IPS-20b (cell line): Measurements from ENCODE around the gene AGBL1.

Experiments
- H3K27ac ChIP-seq: one replicate; pipeline ENCODE4 v1.5.1; 2013; ENCODE audit warnings: low read length
- H3K27me3 ChIP-seq: 2 replicates; pipeline ENCODE4 v1.6.1; 2013; ENCODE audit warnings: mild to moderate bottlenecking, low read length, inconsistent platforms; ENCODE audit not compliant: insufficient read depth
- H3K36me3 ChIP-seq: 2 replicates; pipeline ENCODE4 v1.6.1; 2013; ENCODE audit warnings: low read depth, mild to moderate bottlenecking, inconsistent platforms, low read length, moderate library complexity; ENCODE audit not compliant: insufficient read depth
- H3K4me1 ChIP-seq: 2 replicates; pipeline ENCODE4 v1.6.1; 2013; ENCODE audit warnings: mild to moderate bottlenecking, control low read depth, inconsistent platforms, low read length, moderate library complexity; ENCODE audit not compliant: insufficient read depth
- H3K4me3 ChIP-seq: 2 replicates; pipeline ENCODE4 v1.5.1; 2013; ENCODE audit warnings: mild to moderate bottlenecking, low read length, inconsistent platforms
- H3K9ac ChIP-seq: 2 replicates; pipeline ENCODE4 v1.6.1; 2013; ENCODE audit warnings: low read depth, mild to moderate bottlenecking, inconsistent platforms, low read length, moderate library complexity
- H3K9me3 ChIP-seq: 2 replicates; pipeline ENCODE4 v1.6.1; 2013; ENCODE audit warnings: mild to moderate bottlenecking, low read depth, low read length, inconsistent platforms; ENCODE audit not compliant: insufficient read depth

The AGBL1 gene

GRCh38 chr15:86384186-86384585 is 304.5 kb downstream of the AGBL1 start:
- Histone ChIP-seq H3K27me3 (no peaks in the 10 kb centered on the region), H3K9me3 (no peaks in the 10 kb centered on the region), H3K36me3 (no peaks in the 10 kb centered on the region), H3K4me1 (peaks cover 7% of the 10 kb centered on the region; the same call in 1 of the 2 replicates), H3K4me3 (no peak overlapping the region), H3K9ac (no peak overlapping the region), H3K27ac (no peak overlapping the region)

DNA sequence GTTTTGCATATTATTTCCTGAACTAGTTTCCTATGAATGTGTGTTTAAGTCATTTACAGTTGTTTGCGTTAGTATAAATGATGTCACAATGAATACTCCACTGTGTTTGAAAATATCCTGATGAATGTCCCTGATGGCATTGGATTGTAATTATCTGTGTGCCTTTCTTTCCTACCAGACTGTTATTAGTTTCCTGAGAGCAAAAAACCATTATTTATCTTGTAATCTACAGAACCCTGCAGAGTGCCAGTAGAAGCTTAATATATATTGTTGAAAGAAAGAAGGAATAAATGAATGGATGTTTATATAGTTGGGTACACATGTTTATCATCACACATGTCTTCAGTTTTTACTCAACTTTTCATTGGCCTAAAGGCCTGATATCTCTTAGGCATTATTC is 312.6 kb downstream of the AGBL1 start:
- no peaks in the 10 kb centered on the region for H3K27me3 ChIP-seq
- H3K9me3 ChIP-seq = no peaks in the 10 kb centered on the region
- H3K36me3 ChIP-seq = no peaks in the 10 kb centered on the region
- no peak overlapping the region for H3K4me3 ChIP-seq
- no peak overlapping the region for H3K9ac ChIP-seq
- no peak overlapping the region for H3K27ac ChIP-seq
- no peaks in the 10 kb centered on the region for H3K4me1 ChIP-seq

- Histone ChIP-seq H3K9me3 (no peaks in the 10 kb centered on the region), H3K4me3 (no peak overlapping the region), H3K9ac (no peak overlapping the region), H3K4me1 (no peaks in the 10 kb centered on the region), H3K27ac (no peak overlapping the region), H3K36me3 (no peaks in the 10 kb centered on the region), H3K27me3 (no peaks in the 10 kb centered on the region)
Observed at GRCh38 chr15:86392874-86393273, 313.2 kb downstream of the AGBL1 start.

- Histone ChIP-seq H3K9ac (no peak overlapping the region), H3K4me1 (no peaks in the 10 kb centered on the region), H3K9me3 (no peaks in the 10 kb centered on the region), H3K36me3 (no peaks in the 10 kb centered on the region), H3K27ac (no peak overlapping the region), H3K4me3 (no peak overlapping the region), H3K27me3 (no peaks in the 10 kb centered on the region)
Observed at GRCh38 chr15:86394866-86395265, 315.2 kb downstream of the AGBL1 start.

- Histone ChIP-seq H3K4me1 (no peaks in the 10 kb centered on the region), H3K9ac (no peak overlapping the region), H3K27ac (no peak overlapping the region), H3K9me3 (no peaks in the 10 kb centered on the region), H3K4me3 (no peak overlapping the region), H3K27me3 (no peaks in the 10 kb centered on the region), H3K36me3 (no peaks in the 10 kb centered on the region)
Observed at GRCh38 chr15:86399041-86399954, 319.6 kb downstream of the AGBL1 start.

GRCh38 chr15:86403221-86403620 is 323.6 kb downstream of the AGBL1 start:
- H3K27ac ChIP-seq = no peak overlapping the region
- no peak overlapping the region for H3K9ac ChIP-seq
- no peaks in the 10 kb centered on the region for H3K36me3 ChIP-seq
- H3K27me3 ChIP-seq = no peaks in the 10 kb centered on the region
- no peak overlapping the region for H3K4me3 ChIP-seq
- H3K9me3 ChIP-seq = no peaks in the 10 kb centered on the region
- peaks cover 11% of the 10 kb centered on the region; the same call in 1 of the 2 replicates for H3K4me1 ChIP-seq

DNA sequence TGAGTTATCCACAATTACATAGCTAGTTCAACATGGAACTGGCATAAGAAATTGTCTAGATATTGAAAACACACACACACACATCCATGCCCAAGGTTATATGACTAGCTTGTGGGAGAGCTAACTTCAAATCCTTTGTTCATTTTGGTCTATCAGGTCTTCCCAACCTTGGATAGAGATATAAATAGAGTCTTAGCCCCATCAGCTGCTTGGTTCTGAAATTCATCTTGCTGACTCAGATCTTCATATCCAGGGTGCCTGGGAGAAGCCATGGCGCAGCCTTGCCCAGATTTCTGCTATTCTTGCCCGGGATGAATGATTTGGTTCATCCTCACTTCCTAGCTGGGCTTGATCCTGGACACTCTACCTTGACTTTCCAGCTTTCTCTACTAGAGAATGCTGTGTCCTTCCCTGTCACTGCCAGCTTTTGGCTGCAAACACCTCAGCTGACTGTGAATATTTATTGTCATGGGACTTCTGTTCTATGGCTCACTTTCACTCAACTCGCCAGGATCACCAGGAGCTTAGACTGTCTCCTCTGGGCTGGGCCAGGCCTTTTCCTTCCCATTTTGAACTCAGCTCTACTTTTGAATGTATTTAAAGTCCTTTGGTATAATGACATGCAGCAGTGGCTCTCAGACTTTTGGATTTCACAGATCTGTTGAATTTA is 324.4 kb downstream of the AGBL1 start:
- no peaks in the 10 kb centered on the region for H3K36me3 ChIP-seq
- no peak overlapping the region for H3K27ac ChIP-seq
- no peak overlapping the region for H3K9ac ChIP-seq
- no peaks in the 10 kb centered on the region for H3K9me3 ChIP-seq
- peaks cover 11% of the 10 kb centered on the region; the same call in 1 of the 2 replicates for H3K4me1 ChIP-seq
- no peak overlapping the region for H3K4me3 ChIP-seq
- H3K27me3 ChIP-seq = no peaks in the 10 kb centered on the region

GRCh38 chr15:86408261-86408660 is 328.6 kb downstream of the AGBL1 start:
- Histone ChIP-seq H3K9me3 (no peaks in the 10 kb centered on the region), H3K36me3 (no peaks in the 10 kb centered on the region), H3K4me1 (peaks cover 11% of the 10 kb centered on the region; the same call in 1 of the 2 replicates), H3K27me3 (no peaks in the 10 kb centered on the region), H3K4me3 (no peak overlapping the region), H3K9ac (no peak overlapping the region), H3K27ac (no peak overlapping the region)

GRCh38 chr15:86411916-86412315 is 332.2 kb downstream of the AGBL1 start:
- Histone ChIP-seq H3K4me1 (0 out of 2 replicates have a peak, but pooled peaks cover 5% of the 10 kb centered on the region), H3K36me3 (no peaks in the 10 kb centered on the region), H3K4me3 (no peak overlapping the region), H3K27ac (no peak overlapping the region), H3K9me3 (no peaks in the 10 kb centered on the region), H3K9ac (no peak overlapping the region), H3K27me3 (no peaks in the 10 kb centered on the region)

GRCh38 chr15:86413191-86413590 is 333.5 kb downstream of the AGBL1 start:
- Histone ChIP-seq H3K27ac (no peak overlapping the region), H3K36me3 (no peaks in the 10 kb centered on the region), H3K9me3 (no peaks in the 10 kb centered on the region), H3K4me1 (no peaks in the 10 kb centered on the region), H3K4me3 (no peak overlapping the region), H3K27me3 (no peaks in the 10 kb centered on the region), H3K9ac (no peak overlapping the region)

GRCh38 chr15:86425746-86426145 is 346.1 kb downstream of the AGBL1 start:
- H3K9me3 ChIP-seq = no peaks in the 10 kb centered on the region; the same call in 1 of the 2 replicates
- no peak overlapping the region for H3K4me3 ChIP-seq
- no peak overlapping the region for H3K9ac ChIP-seq
- H3K27me3 ChIP-seq = no peaks in the 10 kb centered on the region
- H3K36me3 ChIP-seq = no peaks in the 10 kb centered on the region
- no peaks in the 10 kb centered on the region for H3K4me1 ChIP-seq
- no peak overlapping the region for H3K27ac ChIP-seq

- Histone ChIP-seq H3K27ac (no peak overlapping the region), H3K9me3 (no peaks in the 10 kb centered on the region), H3K27me3 (no peaks in the 10 kb centered on the region), H3K4me3 (no peak overlapping the region), H3K4me1 (no peaks in the 10 kb centered on the region), H3K36me3 (no peaks in the 10 kb centered on the region), H3K9ac (no peak overlapping the region)
Observed at GRCh38 chr15:86432861-86433260, 353.2 kb downstream of the AGBL1 start.
